HG03097 (cell line): ENCODE data around the gene ASCL1.

ENCODE experiments used
- ATAC-seq: cut with Tn5 transposase; IDR thresholded peaks from one replicate; pipeline ENCODE4 v1.9.1; 2021; ENCODE audit not compliant: unreplicated experiment, low FRiP score

The ASCL1 gene

GRCh38 chr12:102973583-102973982 lies 16.1 kb downstream of the ASCL1 start:
- ATAC-seq, result no peak

GRCh38 chr12:102976609-102977280 lies 19.3 kb downstream of the ASCL1 start:
- no peak for ATAC-seq

DNA sequence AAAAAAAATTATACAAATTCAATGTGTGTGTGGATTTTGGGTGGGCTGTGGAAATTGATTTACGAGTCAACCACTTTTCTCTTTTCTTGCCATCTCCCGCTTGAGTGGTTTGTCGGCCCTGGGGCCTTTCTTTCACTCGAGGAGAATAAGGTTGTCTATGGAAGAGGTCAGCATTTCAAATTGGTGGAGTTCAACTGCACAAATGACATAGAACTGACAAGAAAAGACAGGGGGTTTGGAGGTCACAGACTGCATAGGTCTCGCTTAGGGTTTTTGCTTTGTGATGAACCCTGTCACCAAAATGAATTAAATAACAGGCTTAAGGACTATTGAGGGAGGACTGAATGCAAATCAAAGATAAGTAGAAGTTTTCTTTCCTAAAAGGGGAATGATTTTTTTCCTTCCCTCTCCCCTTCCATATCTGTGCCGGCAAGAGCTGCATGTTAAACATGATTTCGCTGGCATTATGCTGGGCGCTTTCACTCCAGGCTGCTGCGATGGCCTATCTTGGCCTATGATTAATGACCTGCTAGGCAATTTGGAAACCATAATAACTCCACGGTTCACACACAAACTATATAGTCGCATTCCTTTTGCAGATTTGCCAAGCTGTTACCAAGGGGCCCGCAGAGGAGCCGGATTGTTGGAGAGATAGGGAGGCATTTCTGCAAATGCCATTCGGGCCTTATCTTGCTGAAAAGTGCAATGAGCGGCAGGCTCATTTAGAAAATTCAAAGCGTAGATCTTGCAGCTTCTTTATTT lies 20.7 kb downstream of the ASCL1 start:
- ATAC-seq, result no peak

- ATAC-seq, result no peak
These were observed 22.9 kb downstream of the ASCL1 start for GRCh38 chr12:102980350-102980749.

- ATAC-seq, result no peak
These were observed 32.9 kb downstream of the ASCL1 start for GRCh38 chr12:102990419-102990818.

DNA sequence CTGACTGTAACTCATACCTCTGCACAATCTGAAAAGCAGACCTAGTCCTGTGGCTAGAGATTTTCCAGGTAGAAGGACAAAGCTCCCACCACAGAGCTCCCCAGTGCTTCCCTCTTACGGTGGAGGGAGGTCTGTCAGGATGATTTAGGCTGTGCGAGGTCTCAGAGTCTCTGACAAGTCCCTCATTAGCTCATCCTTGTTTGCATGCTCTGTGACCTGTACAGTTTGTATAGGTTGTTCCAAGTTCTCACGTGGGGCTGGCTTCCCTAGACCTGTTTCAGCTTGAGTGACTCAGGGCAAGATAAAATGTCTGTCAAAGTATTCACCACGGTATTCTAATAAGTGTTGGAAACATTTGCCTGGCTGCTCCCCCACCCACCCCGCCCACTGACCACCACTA lies 34.8 kb downstream of the ASCL1 start:
- no peak for ATAC-seq

- no peak for ATAC-seq
These were observed 35.2 kb downstream of the ASCL1 start for GRCh38 chr12:102992720-102993119.

- ATAC-seq, result no peak
These were observed 36.1 kb downstream of the ASCL1 start for GRCh38 chr12:102993537-102993936.

GRCh38 chr12:102995372-102995771 lies 37.9 kb downstream of the ASCL1 start:
- ATAC-seq, result no peak
